ENCODE data around the gene IGF2R. TPM values are rescaled to one million over a fixed set of nuclear protein-coding genes. Genes with fewer than 3 reads are reported as not detected.

The IGF2R gene
- total RNA-seq, 1 donor from 2014 or later = 156 TPM

DNA sequence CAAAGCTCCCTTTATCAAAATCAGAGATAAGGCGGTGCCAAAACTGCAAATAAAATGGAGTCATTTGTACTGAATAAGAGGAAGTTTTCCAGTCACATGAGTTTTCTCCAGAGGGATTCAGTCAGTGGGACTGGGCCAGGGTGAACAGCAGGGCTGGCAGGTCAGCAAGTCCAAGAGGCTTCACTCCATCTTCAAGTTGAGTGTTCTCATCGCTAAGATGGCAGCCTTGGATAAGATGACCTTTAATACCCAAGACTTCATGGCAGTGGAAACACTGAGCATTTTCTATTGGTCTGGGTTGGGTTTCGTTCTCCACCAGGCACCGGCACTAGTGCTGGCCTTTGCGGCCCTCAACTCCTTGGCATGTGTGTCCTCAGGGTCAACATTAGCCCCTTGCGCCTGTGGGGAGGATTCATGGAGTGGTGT lies 29.3 kb upstream of the IGF2R start:
- DNase-seq (no peak), ATAC-seq (no peak)

DNA sequence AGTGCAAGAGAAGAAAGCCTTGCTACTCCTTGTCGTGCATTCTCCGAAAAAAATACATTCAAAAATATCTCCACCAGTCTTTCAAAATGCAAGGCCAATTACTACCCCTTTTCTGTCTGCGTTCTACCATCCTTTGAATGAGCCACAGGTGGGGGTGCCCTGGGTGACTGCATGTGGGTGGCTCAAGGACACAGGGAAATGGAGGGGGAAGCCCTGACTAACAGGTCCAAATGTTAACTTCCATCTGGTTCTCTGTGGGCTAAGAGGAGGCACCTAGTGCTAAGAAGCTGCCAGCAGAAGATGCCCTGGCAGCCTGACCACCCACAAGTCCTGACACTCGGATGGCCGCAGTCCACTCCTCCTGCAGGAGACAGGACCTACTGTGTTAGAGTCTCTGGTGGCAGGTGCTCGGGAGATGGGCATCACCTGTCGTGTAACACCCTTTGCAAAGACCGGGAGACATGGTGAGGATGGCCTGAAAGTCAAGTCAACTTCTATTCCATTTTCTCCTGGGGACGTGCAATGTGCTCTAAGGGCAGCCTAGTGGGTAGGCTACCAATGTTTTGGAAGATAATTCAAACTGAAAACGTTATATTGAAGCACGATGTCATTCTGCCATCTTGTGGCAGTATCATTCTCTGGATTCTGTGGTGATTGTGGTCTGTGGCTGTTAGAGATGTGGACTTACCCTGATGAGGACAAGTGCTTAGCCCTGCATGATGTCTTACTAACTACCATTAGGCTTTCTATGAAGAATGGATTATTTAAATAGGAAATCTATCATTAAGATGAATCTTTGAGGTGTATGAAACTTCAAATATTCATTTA lies 27.4 kb upstream of the IGF2R start:
- no peak overlapping the region for H3K4me3 ChIP-seq
- intact Hi-C loops (cut with DNase I) = no loop called here
- TF ChIP-seq, protein P1, sequence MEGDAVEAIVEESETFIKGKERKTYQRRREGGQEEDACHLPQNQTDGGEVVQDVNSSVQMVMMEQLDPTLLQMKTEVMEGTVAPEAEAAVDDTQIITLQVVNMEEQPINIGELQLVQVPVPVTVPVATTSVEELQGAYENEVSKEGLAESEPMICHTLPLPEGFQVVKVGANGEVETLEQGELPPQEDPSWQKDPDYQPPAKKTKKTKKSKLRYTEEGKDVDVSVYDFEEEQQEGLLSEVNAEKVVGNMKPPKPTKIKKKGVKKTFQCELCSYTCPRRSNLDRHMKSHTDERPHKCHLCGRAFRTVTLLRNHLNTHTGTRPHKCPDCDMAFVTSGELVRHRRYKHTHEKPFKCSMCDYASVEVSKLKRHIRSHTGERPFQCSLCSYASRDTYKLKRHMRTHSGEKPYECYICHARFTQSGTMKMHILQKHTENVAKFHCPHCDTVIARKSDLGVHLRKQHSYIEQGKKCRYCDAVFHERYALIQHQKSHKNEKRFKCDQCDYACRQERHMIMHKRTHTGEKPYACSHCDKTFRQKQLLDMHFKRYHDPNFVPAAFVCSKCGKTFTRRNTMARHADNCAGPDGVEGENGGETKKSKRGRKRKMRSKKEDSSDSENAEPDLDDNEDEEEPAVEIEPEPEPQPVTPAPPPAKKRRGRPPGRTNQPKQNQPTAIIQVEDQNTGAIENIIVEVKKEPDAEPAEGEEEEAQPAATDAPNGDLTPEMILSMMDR (IDR thresholded peaks at IDR 0.05) = peak; percentile 52
- H3K36me3 ChIP-seq = no peaks in the 10 kb centered on the region
- no peaks in the 10 kb centered on the region for H3K27me3 ChIP-seq (ENCODE audit: low read depth)
- peak; percentile 59 to 72 for ATAC-seq
- peaks cover 13% of the 10 kb centered on the region for H3K4me1 ChIP-seq
- no peak for DNase-seq
- H3K9me3 ChIP-seq = peaks cover 10% of the 10 kb centered on the region
- no peak overlapping the region for H3K27ac ChIP-seq

More for the DNA sequence above, 29.3 kb upstream of the IGF2R start:
- Histone ChIP-seq H3K27me3 (ENCODE audit: low read depth) (no peaks in the 10 kb centered on the region), H3K27ac (no peak overlapping the region), H3K9me3 (peaks cover 7% of the 10 kb centered on the region), H3K4me1 (peaks cover 13% of the 10 kb centered on the region), H3K36me3 (no peaks in the 10 kb centered on the region), H3K4me3 (no peak overlapping the region)
- intact Hi-C loops (cut with DNase I) = no loop called here
- TF ChIP-seq, protein P1 (IDR thresholded peaks at IDR 0.05) = no peak

DNA sequence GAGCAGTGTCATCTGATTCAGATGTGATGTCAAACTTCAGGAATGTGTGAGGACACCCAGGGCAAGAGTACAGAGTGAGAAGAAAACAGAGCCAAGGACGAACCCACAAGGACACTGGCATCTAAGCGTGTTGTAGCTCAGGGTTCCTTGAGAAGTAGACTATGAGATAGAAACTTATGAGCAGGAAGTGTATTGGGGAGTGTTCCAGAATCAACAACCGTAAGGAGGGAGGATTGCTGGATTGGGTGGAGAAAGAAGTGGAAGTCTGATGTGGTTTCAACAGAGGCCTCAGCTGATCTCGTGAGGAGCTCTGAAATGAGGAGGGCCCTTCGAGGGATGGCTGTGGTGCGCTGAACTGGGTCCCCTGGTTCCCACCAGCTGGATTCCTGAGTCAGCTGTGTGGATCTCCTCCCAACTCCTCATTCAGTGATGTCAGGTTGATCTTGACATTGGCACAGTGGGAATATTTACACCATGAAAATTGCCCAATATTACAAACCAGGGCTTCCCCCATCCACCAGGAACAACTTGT lies 25.7 kb upstream of the IGF2R start:
- Histone ChIP-seq H3K27me3 (ENCODE audit: low read depth) (no peaks in the 10 kb centered on the region), H3K9me3 (peaks cover 10% of the 10 kb centered on the region), H3K36me3 (no peaks in the 10 kb centered on the region), H3K4me3 (no peak overlapping the region), H3K4me1 (peaks cover 13% of the 10 kb centered on the region), H3K27ac (no peak overlapping the region)
- intact Hi-C loops (cut with DNase I) = no loop called here
- peak; percentile 51 to 66 for ATAC-seq
- TF ChIP-seq, protein P1 (IDR thresholded peaks at IDR 0.05) = no peak
- no peak for DNase-seq

DNA sequence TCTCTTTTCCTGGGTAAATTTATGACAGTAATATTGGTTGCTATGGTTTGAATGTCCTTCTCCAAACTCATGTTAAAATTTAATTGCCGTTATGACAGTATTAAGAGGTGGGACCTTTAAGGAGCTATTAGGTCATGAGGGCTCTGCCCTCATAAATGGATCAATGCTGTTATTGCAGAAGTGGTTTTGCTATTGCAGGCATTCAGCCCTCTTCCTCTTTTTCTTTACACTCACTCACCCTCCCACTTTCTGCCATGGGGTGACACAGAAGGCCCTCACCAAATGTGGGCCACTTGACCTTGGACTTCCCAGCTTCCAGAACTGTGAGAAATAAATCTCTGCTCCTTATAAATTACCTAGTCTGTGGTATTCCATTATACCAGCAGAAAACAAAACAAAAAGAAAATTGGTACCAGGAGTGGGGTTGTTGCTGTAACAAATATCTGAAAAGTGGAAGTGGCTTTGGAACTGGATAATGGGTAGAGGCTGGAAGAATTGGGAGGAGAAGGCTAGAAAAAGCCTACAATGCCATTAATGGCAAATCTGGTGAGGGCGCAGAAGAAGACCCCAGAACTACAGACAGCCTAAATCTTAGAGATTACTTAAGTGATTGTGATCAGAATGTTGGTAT lies 24.8 kb upstream of the IGF2R start:
- Histone ChIP-seq H3K27me3 (ENCODE audit: low read depth) (no peaks in the 10 kb centered on the region), H3K4me1 (peaks cover 13% of the 10 kb centered on the region), H3K36me3 (no peaks in the 10 kb centered on the region), H3K4me3 (no peak overlapping the region), H3K27ac (no peak overlapping the region), H3K9me3 (peaks cover 10% of the 10 kb centered on the region)
- DNase-seq (no peak), ATAC-seq (peak; percentile 65 to 69)
- TF ChIP-seq, protein P1 (IDR thresholded peaks at IDR 0.05) = no peak
- intact Hi-C loops (cut with DNase I) = no loop called here

DNA sequence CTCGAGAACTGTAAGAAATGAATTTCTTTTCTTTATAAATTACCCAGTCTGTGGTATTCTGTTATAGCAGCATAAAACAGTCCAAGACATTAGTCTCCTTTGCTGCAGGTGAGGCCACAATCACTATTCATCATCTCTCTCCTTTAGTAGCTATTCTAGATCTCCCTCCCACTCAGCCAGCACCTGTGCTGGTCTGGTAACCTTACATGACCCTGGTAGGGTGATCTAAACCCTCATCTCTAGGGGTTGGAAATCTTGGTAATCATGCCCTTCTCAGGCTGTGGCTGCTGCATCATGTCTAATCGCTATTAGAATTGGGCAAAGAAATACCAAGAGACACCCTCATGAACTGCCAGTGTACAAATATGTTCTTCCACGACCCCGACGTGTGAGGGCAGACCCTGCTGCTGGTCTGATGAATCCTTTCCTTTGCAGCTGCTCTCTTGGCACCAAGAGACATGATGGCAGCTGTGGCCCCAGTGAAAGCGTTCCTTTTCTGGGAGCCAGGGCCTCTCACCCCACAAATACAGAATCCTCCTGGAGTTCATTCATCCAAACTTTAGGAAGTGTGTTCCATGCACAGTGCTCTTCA lies 23.0 kb upstream of the IGF2R start:
- Histone ChIP-seq H3K4me3 (no peak overlapping the region), H3K4me1 (peaks cover 13% of the 10 kb centered on the region), H3K36me3 (no peaks in the 10 kb centered on the region), H3K27me3 (ENCODE audit: low read depth) (no peaks in the 10 kb centered on the region), H3K27ac (no peak overlapping the region), H3K9me3 (peaks cover 10% of the 10 kb centered on the region)
- TF ChIP-seq, protein P1 (IDR thresholded peaks at IDR 0.05) = no peak
- intact Hi-C loops (cut with DNase I) = no loop called here
- no peak for ATAC-seq
- DNase-seq = no peak
